Effector memory CD4-positive, alpha-beta T cell (primary cell): Measurements from ENCODE around the gene PPP2R5C.

Source experiments
- DNase-seq, 3 donors: peaks; one replicate each; pipeline ENCODE4 v3.0.0-alpha.2; 2020
- H3K27ac ChIP-seq: 2 replicates; pipeline ENCODE4 v1.7.0; 2013; ENCODE audit warnings: mild to moderate bottlenecking, low read length, moderate library complexity; ENCODE audit not compliant: insufficient read depth, poor library complexity, severe bottlenecking
- H3K27me3 ChIP-seq: replicated peaks from 2 replicates; pipeline ENCODE4 v1.7.0; 2013; ENCODE audit warnings: mild to moderate bottlenecking, low read length; ENCODE audit not compliant: insufficient read depth, control insufficient read depth, poor library complexity, severe bottlenecking
- H3K36me3 ChIP-seq: 2 replicates; pipeline ENCODE4 v1.7.0; 2013; ENCODE audit warnings: mild to moderate bottlenecking, low read length, moderate library complexity; ENCODE audit not compliant: control insufficient read depth, insufficient read depth
- H3K4me1 ChIP-seq: 2 replicates; pipeline ENCODE4 v1.7.0; 2013; ENCODE audit warnings: low read length, mild to moderate bottlenecking; ENCODE audit not compliant: control insufficient read depth, insufficient read depth, poor library complexity, severe bottlenecking
- H3K4me3 ChIP-seq: 2 replicates; pipeline ENCODE4 v1.7.0; 2013; ENCODE audit warnings: low read length, low read depth, mild to moderate bottlenecking; ENCODE audit not compliant: insufficient read depth, poor library complexity, severe bottlenecking
- H3K9me3 ChIP-seq: 2 replicates; pipeline ENCODE4 v1.7.0; 2013; ENCODE audit warnings: mild to moderate bottlenecking, low read length, moderate library complexity; ENCODE audit not compliant: control insufficient read depth

PPP2R5C gene

GRCh38 chr14:101762530-101763101, 1.1 kb downstream of the PPP2R5C start:
- H3K27ac ChIP-seq, result no peak overlapping the region

DNA sequence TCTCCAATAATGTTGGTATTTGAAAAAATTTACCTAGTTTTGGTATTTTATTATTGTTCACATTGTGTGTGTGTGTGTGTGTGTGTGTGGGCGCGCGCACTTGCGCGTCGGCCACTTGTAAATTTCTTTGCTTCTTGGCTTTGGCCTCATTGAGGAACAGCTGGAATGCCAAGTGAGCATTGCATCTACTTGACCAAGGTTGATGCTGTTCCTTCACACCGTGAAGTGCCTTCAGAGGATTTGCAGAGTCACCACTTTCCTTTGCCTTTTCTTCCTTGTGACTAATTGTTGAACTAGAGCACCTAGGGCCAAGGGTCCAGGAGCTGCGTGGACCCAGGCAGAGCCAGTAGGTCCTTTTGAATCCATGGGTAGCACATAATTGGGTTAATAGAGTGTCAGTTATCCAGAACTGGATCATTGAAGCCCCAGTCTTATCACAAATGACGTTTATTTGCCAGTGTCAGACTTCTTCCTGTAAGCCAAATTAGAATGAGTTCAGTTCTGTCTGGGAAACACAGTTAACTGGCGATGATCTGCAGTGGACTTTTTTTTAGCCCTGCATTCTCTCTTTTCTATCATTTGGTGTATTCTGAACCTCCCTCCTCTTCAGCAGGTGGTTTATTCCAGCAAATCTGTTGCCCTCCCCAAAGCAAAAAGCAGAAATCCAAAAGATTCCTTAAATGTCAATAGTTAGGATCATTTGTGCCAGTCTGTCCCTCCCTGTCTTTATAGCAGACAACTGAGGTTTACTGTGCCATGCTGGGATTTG, 2.6 kb downstream of the PPP2R5C start:
- no peak for DNase-seq
- Histone ChIP-seq H3K27me3 (no peaks in the 10 kb centered on the region), H3K4me3 (no peak overlapping the region)

More at GRCh38 chr14:101762530-101763101, 1.1 kb downstream of the PPP2R5C start:
- Histone ChIP-seq H3K4me3 (peak overlapping the region; percentile 87), H3K4me1 (peaks cover 11% of the 10 kb centered on the region), H3K27me3 (no peaks in the 10 kb centered on the region), H3K36me3 (peaks cover 9% of the 10 kb centered on the region), H3K9me3 (no peaks in the 10 kb centered on the region)
- DNase-seq, result no peak

GRCh38 chr14:101767618-101768362, 6.3 kb downstream of the PPP2R5C start:
- H3K4me1 ChIP-seq, result peaks cover 4% of the 10 kb centered on the region
- no peak for DNase-seq
- no peaks in the 10 kb centered on the region for H3K27me3 ChIP-seq
- H3K9me3 ChIP-seq, result no peaks in the 10 kb centered on the region
- no peak overlapping the region for H3K27ac ChIP-seq
- H3K4me3 ChIP-seq, result no peak overlapping the region
- H3K36me3 ChIP-seq, result peaks cover 9% of the 10 kb centered on the region

More for the DNA sequence above, 2.6 kb downstream of the PPP2R5C start:
- Histone ChIP-seq H3K36me3 (peaks cover 9% of the 10 kb centered on the region), H3K27ac (no peak overlapping the region), H3K4me1 (peaks cover 11% of the 10 kb centered on the region), H3K9me3 (no peaks in the 10 kb centered on the region)

DNA sequence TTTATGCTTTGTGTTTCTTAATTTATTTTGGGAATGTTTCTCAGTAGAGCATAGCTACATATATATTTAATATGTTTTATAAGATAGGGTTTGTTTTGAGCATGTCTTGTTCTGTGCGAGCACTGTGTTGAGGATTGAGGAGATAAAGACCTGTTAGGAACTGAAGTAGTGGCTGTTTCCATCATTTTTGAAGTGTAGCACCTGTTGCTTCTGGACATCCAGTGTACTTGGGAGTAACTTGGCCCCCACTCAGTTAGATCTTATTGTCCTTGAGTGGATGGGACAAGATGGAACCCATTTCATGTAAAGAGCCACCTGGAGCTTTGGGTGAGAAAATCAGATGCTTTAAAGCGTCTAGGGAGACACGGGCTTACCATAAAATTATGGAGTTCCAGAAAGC, 8.7 kb downstream of the PPP2R5C start:
- Histone ChIP-seq H3K27me3 (no peaks in the 10 kb centered on the region), H3K9me3 (no peaks in the 10 kb centered on the region), H3K4me3 (no peak overlapping the region), H3K4me1 (no peaks in the 10 kb centered on the region), H3K27ac (no peak overlapping the region), H3K36me3 (peaks cover 5% of the 10 kb centered on the region)
- no peak for DNase-seq

GRCh38 chr14:101772770-101773169, 11.3 kb downstream of the PPP2R5C start:
- DNase-seq, result no peak
- no peaks in the 10 kb centered on the region for H3K36me3 ChIP-seq
- H3K4me1 ChIP-seq, result no peaks in the 10 kb centered on the region
- H3K9me3 ChIP-seq, result no peaks in the 10 kb centered on the region
- no peak overlapping the region for H3K27ac ChIP-seq
- no peaks in the 10 kb centered on the region for H3K27me3 ChIP-seq
- H3K4me3 ChIP-seq, result no peak overlapping the region

GRCh38 chr14:101773378-101773777, 11.9 kb downstream of the PPP2R5C start:
- H3K4me1 ChIP-seq, result no peaks in the 10 kb centered on the region
- no peak overlapping the region for H3K27ac ChIP-seq
- H3K36me3 ChIP-seq, result no peaks in the 10 kb centered on the region
- no peaks in the 10 kb centered on the region for H3K27me3 ChIP-seq
- no peak for DNase-seq
- H3K4me3 ChIP-seq, result no peak overlapping the region
- no peaks in the 10 kb centered on the region for H3K9me3 ChIP-seq

DNA sequence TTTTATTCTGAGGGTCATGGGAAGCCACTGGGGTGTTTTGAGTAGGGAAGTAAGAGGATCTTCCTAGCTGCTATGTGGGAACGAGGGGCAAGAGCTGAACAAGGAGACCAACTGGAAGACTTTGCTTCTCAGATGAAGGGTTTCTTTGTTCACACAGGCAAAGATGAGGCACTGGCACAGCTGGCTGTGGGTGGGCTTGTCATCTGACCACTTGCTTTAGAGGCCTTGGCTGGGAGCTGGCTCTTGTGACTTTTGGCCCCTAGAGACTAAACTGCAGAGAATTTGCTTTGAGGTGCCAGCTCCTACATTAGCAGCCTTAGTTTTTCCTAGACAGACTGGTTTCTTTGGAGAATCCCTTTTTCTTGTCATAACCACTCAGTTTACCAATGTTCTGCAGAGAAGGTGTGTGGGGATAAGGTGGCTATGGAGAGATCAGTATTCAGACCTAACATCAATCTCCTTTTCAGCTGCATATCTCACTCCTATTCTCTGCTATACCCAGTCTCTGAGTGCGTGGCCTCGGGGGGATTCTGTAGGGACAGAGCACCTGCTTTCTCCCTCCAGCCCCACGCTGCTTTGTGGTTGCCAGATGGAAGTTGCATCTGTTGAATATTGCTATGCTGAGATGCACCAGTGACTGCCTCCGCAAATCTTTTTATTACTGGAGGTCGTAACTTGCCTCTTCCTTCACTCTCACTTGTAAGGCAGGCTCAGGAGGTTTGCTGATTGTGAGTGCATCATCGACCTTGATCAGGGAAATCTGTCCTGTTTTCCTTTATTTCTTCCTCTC, 12.7 kb downstream of the PPP2R5C start:
- no peaks in the 10 kb centered on the region for H3K9me3 ChIP-seq
- H3K4me1 ChIP-seq, result no peaks in the 10 kb centered on the region
- DNase-seq, result no peak
- H3K27ac ChIP-seq, result no peak overlapping the region
- H3K4me3 ChIP-seq, result no peak overlapping the region
- H3K36me3 ChIP-seq, result no peaks in the 10 kb centered on the region
- H3K27me3 ChIP-seq, result no peaks in the 10 kb centered on the region

- no peak for DNase-seq
- Histone ChIP-seq H3K27me3 (no peaks in the 10 kb centered on the region), H3K36me3 (no peaks in the 10 kb centered on the region), H3K9me3 (no peaks in the 10 kb centered on the region), H3K27ac (no peak overlapping the region), H3K4me3 (no peak overlapping the region), H3K4me1 (no peaks in the 10 kb centered on the region)
These were observed 13.3 kb downstream of the PPP2R5C start for GRCh38 chr14:101774814-101775213.

- Histone ChIP-seq H3K27me3 (no peaks in the 10 kb centered on the region), H3K27ac (no peak overlapping the region), H3K36me3 (no peaks in the 10 kb centered on the region), H3K9me3 (no peaks in the 10 kb centered on the region), H3K4me3 (no peak overlapping the region), H3K4me1 (peaks cover 3% of the 10 kb centered on the region)
- no peak for DNase-seq
These were observed 14.3 kb downstream of the PPP2R5C start for GRCh38 chr14:101775826-101776225.
